Colon (tissue), 2 donors: Measurements from ENCODE around the gene DDI2.
"Not testable (repeated sequence)": the region's sequence is repeated elsewhere in the genome, so short reads cannot be mapped to it uniquely, and the experiment has no call there.

Experiments used
- FAIRE-seq: peaks from 2 replicates; lab custom pipeline; 2012; peaks lifted over from hg19 to GRCh38; lab: Jason Lieb, UNC
- donor health status: control.
- donor health status: control.

Gene DDI2

GRCh38 chr1:15636436-15636835, 19.2 kb downstream of the DDI2 start:
- FAIRE-seq: no peak

- FAIRE-seq: no peak
These were observed 20.6 kb downstream of the DDI2 start for GRCh38 chr1:15637826-15638225.

GRCh38 chr1:15639262-15639661, 22.0 kb downstream of the DDI2 start:
- FAIRE-seq: no peak

- no peak for FAIRE-seq
These were observed 22.7 kb downstream of the DDI2 start for GRCh38 chr1:15639931-15640330.

- no peak for FAIRE-seq
These were observed 23.4 kb downstream of the DDI2 start for GRCh38 chr1:15640667-15641066.

- FAIRE-seq: no peak
These were observed 32.7 kb downstream of the DDI2 start for GRCh38 chr1:15649937-15650336.

GRCh38 chr1:15650433-15650832, 33.2 kb downstream of the DDI2 start:
- no peak for FAIRE-seq

- FAIRE-seq: not testable (repeated sequence)
These were observed 34.9 kb downstream of the DDI2 start for GRCh38 chr1:15652130-15652529.

- FAIRE-seq: no peak
These were observed 36.9 kb downstream of the DDI2 start for GRCh38 chr1:15654091-15654690.

- FAIRE-seq: no peak
These were observed 39.2 kb downstream of the DDI2 start for GRCh38 chr1:15656464-15656863.

- FAIRE-seq: no peak
These were observed 39.8 kb downstream of the DDI2 start for GRCh38 chr1:15657021-15657420.

GRCh38 chr1:15660151-15660550, 42.9 kb downstream of the DDI2 start:
- no peak for FAIRE-seq

- FAIRE-seq: no peak
These were observed 45.2 kb downstream of the DDI2 start for GRCh38 chr1:15662477-15662876.

GRCh38 chr1:15663925-15664324, 46.7 kb downstream of the DDI2 start:
- FAIRE-seq: no peak

- no peak for FAIRE-seq
These were observed 50.1 kb downstream of the DDI2 start for GRCh38 chr1:15667362-15667761.

- FAIRE-seq: no peak
These were observed 51.0 kb downstream of the DDI2 start for GRCh38 chr1:15668089-15668754.

- no peak for FAIRE-seq
These were observed 51.8 kb downstream of the DDI2 start for GRCh38 chr1:15669074-15669473.

GRCh38 chr1:15669864-15670263, 52.6 kb downstream of the DDI2 start:
- FAIRE-seq: no peak

- FAIRE-seq: no peak
These were observed 54.2 kb downstream of the DDI2 start for GRCh38 chr1:15671430-15671829.

GRCh38 chr1:15674386-15675159, 57.3 kb downstream of the DDI2 start:
- no peak for FAIRE-seq

GRCh38 chr1:15676010-15676409, 58.8 kb downstream of the DDI2 start:
- no peak for FAIRE-seq

GRCh38 chr1:15676688-15677661, 59.7 kb downstream of the DDI2 start:
- FAIRE-seq: no peak
